ENCODE measurements around the gene PIP4K2A. TPM values are rescaled to one million over a fixed set of nuclear protein-coding genes. Genes with fewer than 3 reads are reported as not detected.
"Not testable (repeated sequence)": the region's sequence is repeated elsewhere in the genome, so short reads cannot be mapped to it uniquely, and the experiment has no call there.

PIP4K2A gene
- polyA plus RNA-seq, 2 donors: 4.0 to 6.1 TPM

DNA sequence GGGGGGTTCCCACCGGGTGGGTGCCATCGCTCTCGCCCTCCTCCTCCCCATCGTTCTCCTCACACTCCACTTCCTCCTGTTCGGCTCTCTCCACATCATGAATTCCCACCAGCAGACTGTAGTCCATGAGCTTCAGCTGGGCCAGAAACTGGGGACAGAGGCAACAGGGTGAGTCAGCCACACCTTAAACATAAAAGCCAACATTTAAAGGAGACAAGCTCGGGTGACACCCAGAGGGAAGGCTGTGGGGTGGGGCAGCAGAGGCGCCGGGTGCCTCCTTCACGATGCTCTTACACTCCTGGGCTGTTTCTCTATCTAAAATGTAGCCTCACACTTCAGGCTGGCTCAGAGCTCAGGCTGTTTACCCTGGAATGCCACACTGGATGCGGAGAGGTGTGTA is 172.5 kb downstream of the PIP4K2A start:
- Histone ChIP-seq H3K4me1 (ENCODE audit: control insufficient read depth in 2 of 2, insufficient read depth in 2 of 2, low read length in 1 of 2) (peaks cover 0 to 3% of the 10 kb centered on the region in 2 donors), H3K4me3 (ENCODE audit: low read depth in 1 of 2, low read length in 2 of 2) (no peak overlapping the region), H3K9me3 (ENCODE audit: control insufficient read depth in 2 of 2, insufficient read depth in 1 of 2, low read depth in 1 of 2, low read length in 1 of 2) (no peaks in the 10 kb centered on the region), H3K27ac (ENCODE audit: low read depth in 2 of 2, low read length in 1 of 2) (no peak overlapping the region), H3K27me3 (ENCODE audit: control insufficient read depth in 1 of 2, insufficient read depth in 2 of 2, low read length in 2 of 2) (no peaks in the 10 kb centered on the region), H3K36me3 (ENCODE audit: control insufficient read depth in 2 of 2, insufficient read depth in 2 of 2, low read length in 1 of 2) (peaks cover 8 to 15% of the 10 kb centered on the region in 2 donors)
- WGBS, 2 donors: 86 to 88% methylated on average over 10 of the region's 10 CpGs

DNA sequence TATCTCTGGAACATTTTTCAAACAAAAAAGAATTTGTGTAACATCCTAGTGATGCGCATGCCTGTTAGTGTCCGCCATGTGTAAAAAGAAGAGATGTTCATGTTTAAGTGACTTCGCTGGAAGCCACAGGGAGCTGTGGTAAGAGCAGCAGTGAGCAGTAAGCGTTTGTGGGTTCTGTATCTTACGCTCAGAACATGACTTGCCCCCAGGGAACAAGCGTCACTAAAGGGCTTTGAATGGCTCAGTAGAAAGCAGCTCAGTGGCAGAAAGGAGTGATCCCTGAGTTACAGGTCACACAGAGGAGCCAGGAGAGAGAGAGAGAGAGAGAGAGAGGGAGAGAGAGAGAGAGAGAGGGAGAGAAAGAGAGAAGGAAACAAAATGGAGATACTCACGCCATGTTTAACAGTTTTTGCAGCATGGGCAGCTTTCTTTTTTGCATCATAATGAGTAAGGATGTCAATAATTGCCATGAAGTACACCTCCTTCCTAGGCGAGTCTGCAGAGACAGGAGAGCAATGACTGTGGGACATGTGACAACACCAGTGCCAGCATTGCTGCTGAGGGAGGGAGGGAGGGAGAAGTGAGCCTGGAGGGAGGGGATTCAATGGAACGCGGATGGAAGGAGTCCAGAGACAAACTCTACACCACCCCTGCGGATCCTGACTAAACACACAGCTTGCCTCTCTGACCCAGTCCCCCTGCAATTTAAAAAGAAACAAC is 174.6 kb downstream of the PIP4K2A start:
- Histone ChIP-seq H3K9me3 (ENCODE audit: control insufficient read depth in 2 of 2, insufficient read depth in 1 of 2, low read depth in 1 of 2, low read length in 1 of 2) (peaks cover 0 to 2% of the 10 kb centered on the region in 2 donors), H3K4me3 (ENCODE audit: low read depth in 1 of 2, low read length in 2 of 2) (no peak overlapping the region), H3K4me1 (ENCODE audit: control insufficient read depth in 2 of 2, insufficient read depth in 2 of 2, low read length in 1 of 2) (peaks cover 0 to 3% of the 10 kb centered on the region in 2 donors), H3K27me3 (ENCODE audit: control insufficient read depth in 1 of 2, insufficient read depth in 2 of 2, low read length in 2 of 2) (no peaks in the 10 kb centered on the region), H3K36me3 (ENCODE audit: control insufficient read depth in 2 of 2, insufficient read depth in 2 of 2, low read length in 1 of 2) (peaks cover 5 to 18% of the 10 kb centered on the region in 2 donors), H3K27ac (ENCODE audit: low read depth in 2 of 2, low read length in 1 of 2) (no peak overlapping the region)
- WGBS, 2 donors: 91 to 93% methylated on average over 11 of the region's 11 CpGs

- Histone ChIP-seq H3K36me3 (ENCODE audit: control insufficient read depth in 2 of 2, insufficient read depth in 2 of 2, low read length in 1 of 2) (peaks cover 5 to 18% of the 10 kb centered on the region in 2 donors), H3K4me3 (ENCODE audit: low read depth in 1 of 2, low read length in 2 of 2) (no peak overlapping the region), H3K9me3 (ENCODE audit: control insufficient read depth in 2 of 2, insufficient read depth in 1 of 2, low read depth in 1 of 2, low read length in 1 of 2) (peaks cover 0 to 2% of the 10 kb centered on the region in 2 donors), H3K27ac (ENCODE audit: low read depth in 2 of 2, low read length in 1 of 2) (no peak overlapping the region), H3K27me3 (ENCODE audit: control insufficient read depth in 1 of 2, insufficient read depth in 2 of 2, low read length in 2 of 2) (no peaks in the 10 kb centered on the region), H3K4me1 (ENCODE audit: control insufficient read depth in 2 of 2, insufficient read depth in 2 of 2, low read length in 1 of 2) (peaks cover 0 to 3% of the 10 kb centered on the region in 2 donors)
- WGBS, 2 donors: 85 to 88% methylated on average over 6 of the region's 6 CpGs
Observed at GRCh38 chr10:22537810-22538209, 176.6 kb downstream of the PIP4K2A start.

DNA sequence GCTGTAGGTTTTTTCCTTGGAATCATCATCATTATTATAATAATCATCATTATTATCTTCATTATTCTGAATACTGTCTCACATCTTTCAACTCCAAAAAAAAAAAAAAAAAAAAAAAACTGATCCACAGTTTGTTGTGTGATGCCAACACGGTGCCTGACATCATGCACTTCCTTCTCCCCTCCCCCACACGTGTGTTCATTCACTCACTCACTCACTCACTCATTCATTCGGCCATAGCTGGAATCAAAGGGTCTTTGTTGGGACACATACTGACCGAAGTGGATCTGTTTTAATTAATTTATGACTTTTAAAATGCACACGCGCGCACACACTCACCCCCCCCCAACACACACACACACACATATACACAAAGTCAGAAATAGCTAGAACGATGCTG is 177.8 kb downstream of the PIP4K2A start:
- Histone ChIP-seq H3K4me3 (ENCODE audit: low read depth in 1 of 2, low read length in 2 of 2) (no peak overlapping the region), H3K4me1 (ENCODE audit: control insufficient read depth in 2 of 2, insufficient read depth in 2 of 2, low read length in 1 of 2) (peaks cover 0 to 3% of the 10 kb centered on the region in 2 donors), H3K36me3 (ENCODE audit: control insufficient read depth in 2 of 2, insufficient read depth in 2 of 2, low read length in 1 of 2) (peaks cover 5 to 14% of the 10 kb centered on the region in 2 donors), H3K27me3 (ENCODE audit: control insufficient read depth in 1 of 2, insufficient read depth in 2 of 2, low read length in 2 of 2) (no peaks in the 10 kb centered on the region), H3K9me3 (ENCODE audit: control insufficient read depth in 2 of 2, insufficient read depth in 1 of 2, low read depth in 1 of 2, low read length in 1 of 2) (peaks cover 0 to 2% of the 10 kb centered on the region in 2 donors), H3K27ac (ENCODE audit: low read depth in 2 of 2, low read length in 1 of 2) (no peak overlapping the region)
- WGBS, 2 donors: 90 to 92% methylated on average over 8 of the region's 8 CpGs

- Histone ChIP-seq H3K36me3 (ENCODE audit: control insufficient read depth in 2 of 2, insufficient read depth in 2 of 2, low read length in 1 of 2) (peaks cover 5 to 8% of the 10 kb centered on the region in 2 donors), H3K4me1 (ENCODE audit: control insufficient read depth in 2 of 2, insufficient read depth in 2 of 2, low read length in 1 of 2) (peaks cover 0 to 3% of the 10 kb centered on the region in 2 donors), H3K9me3 (ENCODE audit: control insufficient read depth in 2 of 2, insufficient read depth in 1 of 2, low read depth in 1 of 2, low read length in 1 of 2) (peaks cover 2 to 3% of the 10 kb centered on the region in 2 donors), H3K4me3 (ENCODE audit: low read depth in 1 of 2, low read length in 2 of 2) (no peak overlapping the region), H3K27me3 (ENCODE audit: control insufficient read depth in 1 of 2, insufficient read depth in 2 of 2, low read length in 2 of 2) (no peaks in the 10 kb centered on the region), H3K27ac (ENCODE audit: low read depth in 2 of 2, low read length in 1 of 2) (no peak overlapping the region)
- WGBS, 2 donors: 68 to 70% methylated on average over 9 of the region's 9 CpGs
Observed at GRCh38 chr10:22534849-22535604, 179.4 kb downstream of the PIP4K2A start.

DNA sequence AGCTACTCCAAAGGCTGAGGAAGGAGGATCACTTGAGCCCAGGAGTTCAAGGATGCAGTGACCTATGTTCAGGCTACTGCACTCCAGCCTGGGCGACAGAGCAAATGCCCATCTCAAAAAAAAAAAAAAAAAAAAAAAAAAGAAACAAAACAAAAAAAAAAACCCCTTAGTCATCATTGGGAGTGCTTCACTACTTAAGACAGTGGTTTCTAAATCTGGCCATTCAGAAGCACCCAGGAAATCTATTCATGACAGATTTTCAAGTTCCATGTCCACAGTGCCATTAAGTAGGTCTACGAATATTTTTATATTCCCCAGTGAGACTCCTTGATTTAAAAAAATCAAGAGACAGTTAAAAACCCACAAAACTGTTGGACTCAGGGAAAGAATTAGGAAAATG is 182.9 kb downstream of the PIP4K2A start:
- H3K27me3 ChIP-seq (ENCODE audit: control insufficient read depth in 1 of 2, insufficient read depth in 2 of 2, low read length in 2 of 2): no peaks in the 10 kb centered on the region
- peaks cover 2 to 3% of the 10 kb centered on the region in 2 donors for H3K9me3 ChIP-seq (ENCODE audit: control insufficient read depth in 2 of 2, insufficient read depth in 1 of 2, low read depth in 1 of 2, low read length in 1 of 2)
- no peaks in the 10 kb centered on the region for H3K4me1 ChIP-seq (ENCODE audit: control insufficient read depth in 2 of 2, insufficient read depth in 2 of 2, low read length in 1 of 2)
- peaks cover 0 to 3% of the 10 kb centered on the region in 2 donors for H3K36me3 ChIP-seq (ENCODE audit: control insufficient read depth in 2 of 2, insufficient read depth in 2 of 2, low read length in 1 of 2)
- WGBS, 2 donors: 86 to 92% methylated on average over 2 of the region's 2 CpGs
- H3K4me3 ChIP-seq (ENCODE audit: low read depth in 1 of 2, low read length in 2 of 2): no peak overlapping the region
- H3K27ac ChIP-seq (ENCODE audit: low read depth in 2 of 2, low read length in 1 of 2): no peak overlapping the region

DNA sequence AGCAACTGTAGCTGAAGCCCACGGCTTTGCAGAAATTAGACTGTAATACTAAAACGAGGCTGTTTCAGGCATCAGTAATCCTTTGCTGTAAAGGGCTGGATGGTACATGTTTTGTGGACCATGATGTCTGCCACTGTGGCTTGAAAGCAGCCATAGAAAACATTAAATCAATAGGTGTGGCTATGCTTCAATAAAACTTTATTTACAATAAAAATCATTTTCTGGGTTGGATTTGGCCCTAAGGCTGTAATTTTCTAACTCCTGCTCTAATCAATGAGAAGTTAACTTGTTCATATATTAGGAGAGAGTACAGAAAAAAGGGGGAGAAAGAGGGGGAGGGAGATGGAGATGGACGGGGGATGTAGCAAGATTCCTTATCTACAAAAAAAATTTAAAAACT is 183.4 kb downstream of the PIP4K2A start:
- no peaks in the 10 kb centered on the region for H3K27me3 ChIP-seq (ENCODE audit: control insufficient read depth in 1 of 2, insufficient read depth in 2 of 2, low read length in 2 of 2)
- no peak overlapping the region for H3K4me3 ChIP-seq (ENCODE audit: low read depth in 1 of 2, low read length in 2 of 2)
- H3K4me1 ChIP-seq (ENCODE audit: control insufficient read depth in 2 of 2, insufficient read depth in 2 of 2, low read length in 1 of 2): no peaks in the 10 kb centered on the region
- WGBS, 2 donors: 80 to 84% methylated on average over 3 of the region's 3 CpGs
- H3K27ac ChIP-seq (ENCODE audit: low read depth in 2 of 2, low read length in 1 of 2): no peak overlapping the region
- peaks cover 0 to 3% of the 10 kb centered on the region in 2 donors for H3K9me3 ChIP-seq (ENCODE audit: control insufficient read depth in 2 of 2, insufficient read depth in 1 of 2, low read depth in 1 of 2, low read length in 1 of 2)
- H3K36me3 ChIP-seq (ENCODE audit: control insufficient read depth in 2 of 2, insufficient read depth in 2 of 2, low read length in 1 of 2): no peaks in the 10 kb centered on the region

DNA sequence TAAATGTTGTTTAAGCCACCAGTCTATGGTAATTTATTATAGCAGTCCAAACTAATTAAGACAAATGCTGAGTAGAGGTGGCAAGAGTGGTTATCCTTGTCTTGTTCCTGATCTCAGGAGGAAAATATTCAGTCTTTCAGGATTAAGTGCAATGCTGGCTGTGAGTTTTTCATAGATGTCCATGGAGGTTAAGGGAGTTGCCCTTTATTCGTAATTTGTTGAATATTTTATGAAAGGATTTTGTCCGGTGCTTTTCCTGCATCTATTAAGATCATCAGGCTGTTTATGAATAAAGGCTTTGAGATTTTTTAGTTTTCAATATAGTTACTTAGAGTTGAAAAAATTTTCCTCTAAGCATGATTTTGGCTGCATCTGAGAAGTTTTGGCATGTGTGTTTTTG is 186.9 kb downstream of the PIP4K2A start:
- WGBS, 2 donors: 81 to 85% methylated on average over 2 of the region's 2 CpGs
- no peaks in the 10 kb centered on the region for H3K27me3 ChIP-seq (ENCODE audit: control insufficient read depth in 1 of 2, insufficient read depth in 2 of 2, low read length in 2 of 2)
- H3K27ac ChIP-seq (ENCODE audit: low read depth in 2 of 2, low read length in 1 of 2): no peak overlapping the region
- H3K4me1 ChIP-seq (ENCODE audit: control insufficient read depth in 2 of 2, insufficient read depth in 2 of 2, low read length in 1 of 2): no peaks in the 10 kb centered on the region
- H3K36me3 ChIP-seq (ENCODE audit: control insufficient read depth in 2 of 2, insufficient read depth in 2 of 2, low read length in 1 of 2): no peaks in the 10 kb centered on the region
- peaks cover 0 to 3% of the 10 kb centered on the region in 2 donors for H3K9me3 ChIP-seq (ENCODE audit: control insufficient read depth in 2 of 2, insufficient read depth in 1 of 2, low read depth in 1 of 2, low read length in 1 of 2)
- no peak overlapping the region for H3K4me3 ChIP-seq (ENCODE audit: low read depth in 1 of 2, low read length in 2 of 2)

- H3K9me3 ChIP-seq (ENCODE audit: control insufficient read depth in 2 of 2, insufficient read depth in 1 of 2, low read depth in 1 of 2, low read length in 1 of 2); H3K4me1 ChIP-seq (ENCODE audit: control insufficient read depth in 2 of 2, insufficient read depth in 2 of 2, low read length in 1 of 2); H3K4me3 ChIP-seq (ENCODE audit: low read depth in 1 of 2, low read length in 2 of 2); H3K27ac ChIP-seq (ENCODE audit: low read depth in 2 of 2, low read length in 1 of 2); H3K36me3 ChIP-seq (ENCODE audit: control insufficient read depth in 2 of 2, insufficient read depth in 2 of 2, low read length in 1 of 2); H3K27me3 ChIP-seq (ENCODE audit: control insufficient read depth in 1 of 2, insufficient read depth in 2 of 2, low read length in 2 of 2): not testable (repeated sequence)
Observed at GRCh38 chr10:22524333-22524732, 190.0 kb downstream of the PIP4K2A start.

DNA sequence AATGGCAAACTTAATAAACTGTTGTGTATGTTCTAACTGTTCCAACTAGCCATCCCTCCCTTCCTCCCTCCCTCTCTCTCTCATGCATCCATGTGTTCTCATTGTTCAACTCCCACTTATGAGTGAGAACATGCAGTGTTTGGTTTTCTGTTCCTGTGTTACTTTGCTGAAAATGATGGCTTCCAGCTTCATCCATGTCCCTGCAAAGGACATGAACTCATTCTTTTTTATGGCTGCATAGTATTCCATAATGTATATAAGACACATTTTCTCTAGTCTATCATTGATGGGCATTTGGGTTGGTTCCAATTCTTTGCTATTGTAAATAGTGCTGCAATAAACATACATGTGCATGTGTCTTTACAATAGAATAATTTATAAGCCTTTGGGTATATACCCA is 193.7 kb downstream of the PIP4K2A start:
- H3K9me3 ChIP-seq (ENCODE audit: control insufficient read depth in 2 of 2, insufficient read depth in 1 of 2, low read depth in 1 of 2, low read length in 1 of 2); H3K27ac ChIP-seq (ENCODE audit: low read depth in 2 of 2, low read length in 1 of 2); H3K4me1 ChIP-seq (ENCODE audit: control insufficient read depth in 2 of 2, insufficient read depth in 2 of 2, low read length in 1 of 2); H3K27me3 ChIP-seq (ENCODE audit: control insufficient read depth in 1 of 2, insufficient read depth in 2 of 2, low read length in 2 of 2); H3K4me3 ChIP-seq (ENCODE audit: low read depth in 1 of 2, low read length in 2 of 2); H3K36me3 ChIP-seq (ENCODE audit: control insufficient read depth in 2 of 2, insufficient read depth in 2 of 2, low read length in 1 of 2): not testable (repeated sequence)

Measured in esophagus (tissue), 2 donors.